Activated T-cell treated with anti-CD3 and anti-CD28 coated beads, Interleukin-2, amount 50 U/mL, for 24 hours (primary cell): ENCODE data around the gene RASL10B.

Experiments used
- DNase-seq: peaks from one replicate; pipeline ENCODE4 v3.0.0-alpha.2; 2020
- H3K27ac Mint-ChIP-seq: 2 replicates; pipeline ENCODE4 v1.8.0; 2020; ENCODE audit warnings: mild to moderate bottlenecking, mixed read lengths
- H3K27me3 Mint-ChIP-seq: 2 replicates; pipeline ENCODE4 v1.8.0; 2020; ENCODE audit warnings: mixed read lengths
- H3K36me3 Mint-ChIP-seq: 2 replicates; pipeline ENCODE4 v1.8.0; 2020; ENCODE audit warnings: low read depth, mixed read lengths
- H3K4me1 Mint-ChIP-seq: 2 replicates; pipeline ENCODE4 v1.8.0; 2020; ENCODE audit warnings: low read depth, mixed read lengths
- H3K4me3 Mint-ChIP-seq: 2 replicates; pipeline ENCODE4 v1.8.0; 2020; ENCODE audit warnings: mild to moderate bottlenecking, moderate library complexity, mixed read lengths
- H3K9me3 Mint-ChIP-seq: 2 replicates; pipeline ENCODE4 v1.8.0; 2020; ENCODE audit warnings: mixed read lengths

RASL10B gene

DNA sequence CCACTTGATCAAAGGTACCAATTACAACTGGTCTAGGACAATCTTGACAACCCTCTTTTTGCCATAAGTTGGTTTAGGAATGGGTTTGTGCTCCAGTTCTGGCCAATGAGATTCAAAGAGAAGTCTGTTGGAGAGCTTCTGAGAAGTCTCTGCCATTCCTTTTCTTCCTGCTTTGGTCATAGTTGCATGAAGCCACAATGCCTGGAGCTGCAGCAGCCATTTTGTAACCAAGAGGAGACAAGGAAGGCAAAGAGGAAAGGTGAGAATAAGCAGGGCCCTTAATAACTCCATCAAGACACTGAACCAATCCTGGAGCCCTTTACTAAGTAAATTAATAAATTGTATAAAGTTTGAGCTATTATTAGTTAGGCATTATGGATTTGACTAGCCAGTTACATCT, 25.8 kb downstream of the RASL10B start:
- H3K4me3 Mint-ChIP-seq, result no peak overlapping the region
- H3K36me3 Mint-ChIP-seq, result no peaks in the 10 kb centered on the region
- no peaks in the 10 kb centered on the region for H3K4me1 Mint-ChIP-seq
- H3K27ac Mint-ChIP-seq, result no peak overlapping the region
- H3K27me3 Mint-ChIP-seq, result peaks cover 11% of the 10 kb centered on the region
- H3K9me3 Mint-ChIP-seq, result no peaks in the 10 kb centered on the region
- DNase-seq, result no peak

DNA sequence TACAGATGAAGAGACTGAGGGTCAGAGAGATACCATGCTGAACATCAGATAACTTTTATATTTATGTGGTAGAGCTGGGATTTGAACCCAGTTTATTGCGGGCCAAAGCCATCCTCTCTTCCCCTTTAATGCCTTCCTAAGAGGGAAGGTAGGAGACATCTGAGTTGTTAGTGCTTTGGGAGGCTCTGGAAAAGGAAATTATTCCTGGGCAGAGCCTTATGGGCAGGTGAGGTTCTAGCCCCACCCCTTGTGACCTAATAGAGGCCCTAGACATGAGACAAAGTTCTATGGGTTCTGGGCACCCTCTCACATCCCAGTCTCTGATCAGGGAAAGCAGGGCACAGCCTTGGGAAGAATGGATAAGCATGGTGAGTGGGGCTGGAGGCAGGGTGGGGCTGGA, 29.1 kb downstream of the RASL10B start, which contains the start of gene C17orf50:
TSS of gene C17orf50 (plus strand) at position 301 of the 400 bp plus-strand sequence. CDS start at position 356, 55 bp downstream.
- H3K9me3 Mint-ChIP-seq, result no peaks in the 10 kb centered on the region
- peaks cover 12% of the 10 kb centered on the region for H3K4me1 Mint-ChIP-seq
- no peak within 1 kb of the TSS for H3K4me3 Mint-ChIP-seq
- H3K27me3 Mint-ChIP-seq, result no peaks in the 10 kb centered on the region
- H3K27ac Mint-ChIP-seq, result no peak within 1 kb of the TSS
- no peak for DNase-seq
- H3K36me3 Mint-ChIP-seq, result no peaks in the 10 kb centered on the region

DNA sequence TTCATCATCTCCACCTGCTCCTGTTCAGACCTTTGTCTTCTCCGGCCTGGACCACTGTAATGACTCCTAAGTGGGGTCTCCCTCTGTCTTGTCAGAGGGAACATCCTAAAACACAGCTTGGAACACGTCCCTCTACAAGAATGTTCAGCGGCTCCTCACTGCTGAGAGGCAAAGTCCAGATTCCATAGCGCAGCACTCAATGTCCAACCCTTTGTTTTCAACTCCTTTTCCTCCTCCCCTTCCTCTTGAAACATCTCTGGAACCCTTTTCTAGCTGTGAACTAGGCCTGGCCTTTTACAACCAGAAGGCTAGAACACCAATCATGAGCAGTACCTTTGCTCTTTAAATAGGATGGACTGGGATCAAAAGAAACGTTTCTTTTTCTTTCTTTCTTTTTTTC, 30.2 kb downstream of the RASL10B start:
- no peak for DNase-seq
- Mint-ChIP-seq H3K4me3 (no peak overlapping the region), H3K27me3 (no peaks in the 10 kb centered on the region), H3K27ac (no peak overlapping the region), H3K4me1 (peaks cover 12% of the 10 kb centered on the region), H3K36me3 (no peaks in the 10 kb centered on the region), H3K9me3 (no peaks in the 10 kb centered on the region)

DNA sequence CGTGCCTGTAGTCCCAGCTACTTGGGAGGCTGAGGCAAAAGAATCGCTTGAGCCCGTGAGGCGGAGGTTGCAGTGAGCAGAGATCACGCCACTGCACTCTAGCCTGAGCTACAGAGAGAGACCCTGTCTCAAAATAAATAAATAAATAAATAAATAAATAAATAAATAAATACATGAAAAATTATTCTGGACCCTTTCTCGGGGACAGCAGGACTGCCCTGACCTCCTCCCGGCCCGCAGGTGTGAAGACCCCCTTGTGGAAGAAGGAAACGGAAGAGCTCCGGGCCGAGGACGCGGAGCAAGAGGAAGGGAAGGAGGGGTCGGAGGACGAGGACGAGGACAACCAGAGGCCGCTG, 32.3 kb downstream of the RASL10B start:
- DNase-seq, result no peak
- Mint-ChIP-seq H3K9me3 (no peaks in the 10 kb centered on the region), H3K27ac (peak overlapping the region; percentile 40), H3K4me1 (peaks cover 12% of the 10 kb centered on the region), H3K4me3 (peak overlapping the region; percentile 58), H3K27me3 (no peaks in the 10 kb centered on the region), H3K36me3 (no peaks in the 10 kb centered on the region)

DNA sequence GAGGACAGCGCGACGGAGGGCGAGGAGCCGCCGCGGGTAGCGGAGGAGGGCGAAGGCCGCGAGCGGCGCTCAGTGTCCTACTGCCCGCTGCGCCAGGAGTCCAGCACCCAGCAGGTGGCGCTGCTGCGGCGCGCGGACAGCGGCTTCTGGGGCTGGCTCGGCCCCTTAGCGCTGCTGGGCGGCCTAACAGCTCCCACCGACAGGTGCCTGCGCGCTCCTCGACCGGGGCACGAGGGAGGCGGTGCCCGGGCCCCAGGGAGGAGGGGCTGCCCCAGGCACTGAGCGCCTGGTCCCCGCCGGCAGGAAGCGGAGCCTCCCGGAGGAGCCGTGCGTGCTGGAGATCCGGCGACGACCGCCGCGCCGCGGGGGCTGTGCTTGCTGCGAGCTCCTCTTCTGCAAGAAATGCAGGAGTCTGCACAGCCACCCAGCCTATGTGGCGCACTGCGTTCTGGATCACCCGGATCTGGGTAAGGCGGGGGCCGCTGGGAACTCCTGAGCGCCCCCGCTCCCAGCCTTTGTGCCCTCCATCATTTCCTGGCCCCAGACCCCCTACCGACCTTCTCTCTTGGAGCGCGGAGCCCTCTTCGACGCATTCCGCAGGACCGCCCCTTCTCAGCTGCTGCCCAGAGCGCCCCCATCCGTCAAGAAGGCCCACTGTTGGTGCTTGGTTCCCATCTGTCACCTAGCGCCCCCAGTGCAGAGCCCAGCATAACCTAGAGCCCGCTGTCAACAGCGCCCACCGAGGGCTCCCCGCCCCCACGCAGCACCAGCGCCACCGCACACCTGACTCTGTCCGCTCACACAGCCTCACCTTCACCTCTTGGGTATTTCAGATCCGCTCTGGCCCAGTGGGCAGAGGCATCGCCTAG, 32.9 kb downstream of the RASL10B start:
- peak overlapping the region; percentile 83 for H3K4me3 Mint-ChIP-seq
- peak; percentile 93 for DNase-seq
- H3K36me3 Mint-ChIP-seq, result no peaks in the 10 kb centered on the region
- H3K4me1 Mint-ChIP-seq, result peaks cover 12% of the 10 kb centered on the region
- H3K9me3 Mint-ChIP-seq, result no peaks in the 10 kb centered on the region
- H3K27ac Mint-ChIP-seq, result peak overlapping the region; percentile 67
- H3K27me3 Mint-ChIP-seq, result no peaks in the 10 kb centered on the region

DNA sequence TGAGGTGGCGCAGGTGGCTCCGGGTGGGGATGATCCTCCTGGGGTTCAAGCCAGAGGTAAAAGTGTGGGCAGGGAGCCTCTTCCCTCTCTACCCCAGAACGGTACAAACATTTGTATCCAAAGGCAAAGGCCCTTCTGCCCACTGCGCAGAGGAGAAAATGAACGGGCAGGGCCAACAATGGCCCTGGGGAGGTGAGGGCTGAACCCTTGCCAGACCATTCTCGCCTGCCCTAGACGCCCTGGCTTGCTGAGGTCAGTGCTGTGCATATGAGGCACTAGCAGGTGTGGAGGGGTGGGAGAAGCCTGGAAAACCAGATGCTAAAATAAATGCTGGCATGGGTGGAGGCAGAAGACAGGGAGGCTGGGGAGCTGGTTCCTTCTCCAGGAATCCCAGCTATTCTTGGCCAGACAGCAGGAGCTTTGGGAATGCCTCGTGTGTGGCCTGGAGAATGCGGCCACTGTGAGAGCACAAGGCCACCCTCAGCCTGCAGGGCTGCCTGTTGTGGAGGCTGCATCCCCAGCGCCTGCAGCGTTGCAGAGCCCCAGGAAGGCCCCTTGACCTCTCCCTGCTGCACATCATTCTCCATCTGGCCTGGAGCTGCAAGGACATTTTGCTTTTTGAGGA, 33.8 kb downstream of the RASL10B start:
- H3K36me3 Mint-ChIP-seq, result no peaks in the 10 kb centered on the region
- no peaks in the 10 kb centered on the region for H3K9me3 Mint-ChIP-seq
- DNase-seq, result no peak
- no peak overlapping the region for H3K27ac Mint-ChIP-seq
- H3K4me3 Mint-ChIP-seq, result peak overlapping the region; percentile 83
- peaks cover 12% of the 10 kb centered on the region for H3K4me1 Mint-ChIP-seq
- no peaks in the 10 kb centered on the region for H3K27me3 Mint-ChIP-seq

DNA sequence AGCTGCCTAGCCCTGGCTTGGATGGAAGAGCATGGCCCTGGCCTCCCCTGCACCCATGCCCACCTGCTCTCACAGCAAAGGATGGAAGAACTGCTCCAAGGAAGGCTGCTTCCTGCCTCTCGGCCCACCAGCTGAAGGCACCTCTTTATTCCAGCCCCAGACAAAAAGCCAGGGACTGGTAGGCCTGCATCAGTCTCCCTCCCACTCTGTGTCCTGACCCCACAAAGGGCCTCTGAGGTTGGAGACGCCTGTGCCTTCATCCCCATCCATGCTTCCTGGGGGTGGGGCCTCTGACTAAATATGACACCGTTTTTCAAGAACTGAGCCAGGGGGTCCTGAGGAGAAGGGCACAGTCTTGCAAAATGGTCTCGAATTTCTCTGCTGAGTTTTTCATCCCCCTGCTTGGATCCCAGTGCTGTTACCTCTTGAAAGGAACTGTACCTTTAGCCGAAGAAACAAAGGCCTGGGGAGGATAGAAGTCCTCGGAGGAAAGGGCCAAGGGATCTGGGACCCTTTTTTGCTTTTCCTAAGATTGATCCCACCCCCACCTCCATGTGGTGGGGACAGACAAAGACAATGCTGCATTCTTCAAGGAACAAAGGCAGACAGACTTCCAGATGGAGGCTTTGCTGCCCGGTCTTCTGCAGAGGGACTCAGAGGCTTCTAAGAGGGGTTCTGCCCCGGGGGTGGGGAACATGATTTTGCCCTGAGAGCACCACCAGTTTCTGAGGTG, 34.5 kb downstream of the RASL10B start:
- Mint-ChIP-seq H3K27ac (no peak overlapping the region), H3K4me3 (no peak overlapping the region), H3K9me3 (no peaks in the 10 kb centered on the region), H3K4me1 (peaks cover 12% of the 10 kb centered on the region), H3K27me3 (no peaks in the 10 kb centered on the region), H3K36me3 (no peaks in the 10 kb centered on the region)
- no peak for DNase-seq

DNA sequence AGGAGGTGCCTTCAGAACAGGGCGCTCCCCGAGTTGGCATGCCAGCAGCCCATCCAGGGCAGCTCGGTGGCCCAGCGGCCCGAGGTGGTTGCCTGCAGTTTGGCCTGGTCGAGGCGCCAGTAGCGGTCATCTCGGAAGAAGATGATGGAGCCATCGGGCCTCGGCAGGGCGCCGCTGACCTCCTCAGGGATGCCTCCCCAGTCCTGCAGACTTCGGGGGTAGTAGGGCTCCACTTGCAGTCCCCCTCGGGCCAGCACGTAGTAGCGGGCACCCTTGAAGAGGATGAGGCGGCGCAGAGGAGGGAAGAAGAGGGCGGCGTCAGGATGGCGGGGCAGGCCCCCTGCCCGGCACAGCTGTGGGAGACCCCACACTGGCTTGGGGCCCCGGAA, 35.0 kb downstream of the RASL10B start:
- Mint-ChIP-seq H3K36me3 (no peaks in the 10 kb centered on the region), H3K4me1 (peaks cover 12% of the 10 kb centered on the region), H3K27ac (no peak overlapping the region), H3K27me3 (no peaks in the 10 kb centered on the region), H3K4me3 (no peak overlapping the region), H3K9me3 (no peaks in the 10 kb centered on the region)
- DNase-seq, result no peak

DNA sequence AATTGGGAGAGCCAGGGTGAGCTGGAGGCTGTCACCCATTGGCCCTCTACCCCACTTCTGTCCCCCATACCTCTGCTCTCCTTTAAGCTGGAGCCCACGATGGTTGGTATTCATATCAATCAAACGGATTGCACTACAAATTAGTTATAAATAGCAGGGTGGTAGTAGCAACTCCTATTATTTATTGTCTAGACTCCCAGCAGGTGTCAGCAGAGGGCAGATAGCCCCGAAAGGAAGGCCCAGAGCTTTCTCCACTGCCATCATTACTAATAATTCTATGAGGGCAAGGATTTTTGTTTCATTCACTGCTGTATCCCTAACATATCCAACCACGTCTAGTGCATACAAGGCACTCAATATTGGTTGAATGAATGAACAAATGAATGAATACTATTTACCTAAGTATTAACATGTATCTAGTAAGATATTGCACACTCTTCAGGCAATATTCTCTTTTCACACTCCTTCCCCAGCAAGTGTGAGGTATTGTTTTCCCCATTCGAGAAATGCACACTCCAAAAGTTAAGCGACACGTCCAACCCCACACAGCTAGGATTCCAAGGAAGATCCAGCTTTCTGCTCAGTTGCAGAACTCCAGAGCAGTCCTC, 35.6 kb downstream of the RASL10B start:
- Mint-ChIP-seq H3K36me3 (no peaks in the 10 kb centered on the region), H3K27ac (no peak overlapping the region), H3K27me3 (no peaks in the 10 kb centered on the region), H3K9me3 (no peaks in the 10 kb centered on the region), H3K4me1 (peaks cover 12% of the 10 kb centered on the region), H3K4me3 (no peak overlapping the region)
- no peak for DNase-seq

DNA sequence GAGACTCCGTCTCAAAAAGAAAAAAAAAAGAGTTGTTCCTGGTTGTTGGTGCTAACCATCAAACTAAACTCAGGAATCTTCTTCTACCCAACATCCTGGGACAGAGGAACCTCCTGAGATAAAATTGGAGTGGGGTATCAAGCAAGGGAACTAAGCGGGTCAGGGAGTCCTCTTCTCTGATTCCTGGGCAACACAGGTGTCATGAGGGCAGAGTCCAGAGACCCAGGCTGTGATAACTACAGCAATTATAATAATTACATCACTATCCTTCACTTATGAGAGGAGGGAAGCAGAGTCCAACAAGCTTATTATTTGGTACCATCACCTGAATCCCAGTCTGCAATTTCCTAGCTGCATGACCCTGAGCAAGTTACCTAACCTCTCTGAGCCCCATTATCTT, 37.4 kb downstream of the RASL10B start:
- Mint-ChIP-seq H3K4me3 (no peak overlapping the region), H3K27ac (no peak overlapping the region), H3K27me3 (no peaks in the 10 kb centered on the region), H3K4me1 (peaks cover 12% of the 10 kb centered on the region), H3K36me3 (no peaks in the 10 kb centered on the region), H3K9me3 (no peaks in the 10 kb centered on the region)
- no peak for DNase-seq

DNA sequence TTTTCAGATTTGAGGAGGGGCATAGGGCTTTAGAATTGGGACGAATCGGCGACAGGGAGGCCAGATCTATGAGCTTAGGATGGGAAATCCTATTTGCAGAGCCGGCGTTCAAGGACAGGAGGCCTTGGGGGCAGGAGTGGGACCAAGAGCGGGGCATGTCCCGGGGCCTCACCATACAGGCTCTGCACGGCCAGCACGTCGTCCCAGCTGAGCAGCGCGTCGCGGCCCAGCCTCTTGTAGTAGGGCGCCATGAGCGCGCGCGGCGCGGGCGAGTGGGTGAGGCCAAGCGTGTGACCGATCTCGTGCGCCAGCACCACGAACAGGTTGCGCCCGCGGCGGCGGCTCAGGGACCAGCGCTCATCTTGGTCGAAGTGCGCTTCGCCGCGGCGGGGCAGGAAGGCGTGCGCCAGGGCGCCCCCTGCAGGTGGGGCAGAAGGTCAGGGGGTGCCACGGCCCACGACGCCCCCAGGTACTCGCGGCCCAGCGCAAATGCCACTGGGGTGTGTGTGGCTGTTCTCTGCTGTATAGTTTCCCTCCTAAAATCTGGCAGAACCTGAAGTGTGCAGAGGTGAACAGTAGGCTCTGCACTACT, 38.6 kb downstream of the RASL10B start:
- Mint-ChIP-seq H3K27me3 (peaks cover 4% of the 10 kb centered on the region), H3K36me3 (no peaks in the 10 kb centered on the region), H3K9me3 (no peaks in the 10 kb centered on the region), H3K4me1 (peaks cover 2% of the 10 kb centered on the region), H3K27ac (no peak overlapping the region), H3K4me3 (no peak overlapping the region)
- DNase-seq, result no peak

DNA sequence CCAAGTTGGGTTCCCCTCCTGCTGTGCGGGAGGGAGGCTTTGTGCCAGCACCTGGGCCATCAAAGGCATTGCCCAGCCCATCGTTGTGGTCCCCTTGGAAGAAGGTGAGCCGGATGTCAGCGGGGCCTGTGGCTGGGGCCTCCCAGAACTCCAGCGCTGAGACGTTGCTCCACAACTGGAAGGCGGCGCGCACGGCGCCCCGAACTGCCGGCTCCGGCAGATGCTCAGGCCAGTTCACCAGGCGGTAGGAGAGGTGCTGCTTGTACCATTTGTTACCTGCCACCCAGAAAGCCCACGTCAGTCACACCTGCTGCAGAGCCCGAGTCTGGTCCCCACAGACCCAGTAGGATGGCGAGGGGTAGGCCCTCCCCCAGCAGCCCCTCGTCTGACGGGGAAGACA, 41.7 kb downstream of the RASL10B start:
- Mint-ChIP-seq H3K36me3 (no peaks in the 10 kb centered on the region), H3K9me3 (no peaks in the 10 kb centered on the region), H3K27ac (no peak overlapping the region), H3K4me1 (no peaks in the 10 kb centered on the region), H3K4me3 (no peak overlapping the region), H3K27me3 (peaks cover 8% of the 10 kb centered on the region)
- no peak for DNase-seq

DNA sequence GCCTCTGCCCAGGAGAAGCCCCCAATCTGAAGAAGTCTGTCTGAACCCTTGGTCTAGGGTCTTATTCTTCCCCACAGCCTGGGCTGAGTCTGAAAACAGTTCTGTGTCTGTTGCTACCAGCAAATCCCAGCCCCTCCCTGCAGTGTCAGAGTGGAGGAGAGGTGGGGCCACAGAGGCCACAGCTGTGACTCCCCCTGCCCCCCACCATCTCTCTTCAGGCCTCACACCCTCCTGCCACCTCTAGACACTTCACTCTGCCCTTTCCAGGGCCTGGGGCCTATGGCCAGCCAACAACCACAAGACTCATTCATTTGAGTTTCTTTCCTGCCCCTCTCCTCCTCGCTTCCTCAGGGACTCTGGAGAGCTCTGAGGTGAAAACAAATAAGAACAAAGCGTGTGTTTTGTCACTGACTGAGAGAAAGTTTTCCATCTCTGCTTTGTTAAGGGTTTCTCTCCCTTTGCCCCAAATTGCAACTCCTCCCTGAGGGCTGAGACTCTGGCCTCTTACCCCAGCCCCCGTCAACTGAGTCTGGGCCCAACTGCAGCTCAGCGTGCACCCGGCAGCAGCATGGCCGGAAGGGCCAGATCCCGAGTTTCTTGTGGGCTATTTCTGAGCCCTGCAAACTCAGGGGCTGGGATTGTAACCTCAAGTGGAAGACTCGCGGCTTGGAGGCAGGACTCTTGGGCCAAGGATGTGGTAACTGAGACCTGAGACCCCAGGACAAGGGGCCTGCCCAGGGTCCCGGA, 42.4 kb downstream of the RASL10B start:
- DNase-seq, result no peak
- Mint-ChIP-seq H3K36me3 (no peaks in the 10 kb centered on the region), H3K27me3 (peaks cover 8% of the 10 kb centered on the region), H3K9me3 (no peaks in the 10 kb centered on the region), H3K27ac (no peak overlapping the region), H3K4me3 (no peak overlapping the region), H3K4me1 (no peaks in the 10 kb centered on the region)

DNA sequence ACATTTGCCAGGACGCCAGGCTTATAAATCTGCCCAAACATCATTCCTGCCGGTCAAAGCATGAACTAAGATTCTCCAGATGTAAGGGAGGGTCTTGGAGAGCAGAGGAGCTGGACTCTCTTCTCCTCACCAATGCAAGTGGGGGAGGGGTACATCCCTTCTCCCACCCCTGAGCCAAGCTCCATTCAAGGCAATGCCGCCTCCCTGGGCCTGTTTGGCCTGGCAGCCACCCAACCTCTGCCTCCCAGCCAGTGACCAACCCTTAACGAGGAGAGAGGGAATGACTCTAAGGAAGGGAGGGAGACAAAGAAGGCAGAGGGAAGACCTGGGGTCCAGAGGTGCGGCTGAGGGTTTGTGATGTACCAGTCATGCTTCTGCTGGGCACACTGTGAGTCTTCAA, 43.1 kb downstream of the RASL10B start:
- Mint-ChIP-seq H3K36me3 (no peaks in the 10 kb centered on the region), H3K4me3 (no peak overlapping the region), H3K27me3 (peaks cover 8% of the 10 kb centered on the region), H3K27ac (no peak overlapping the region), H3K9me3 (no peaks in the 10 kb centered on the region), H3K4me1 (no peaks in the 10 kb centered on the region)
- DNase-seq, result no peak
